Erythroblast (primary cell): Measurements from ENCODE around the gene OR10W1.

Experiments
- GATA1 ChIP-seq: IDR thresholded peaks from 2 replicates; pipeline ENCODE4 v1.6.1; 2011; ENCODE audit warnings: low read depth, mild to moderate bottlenecking, control low read depth, low read length, moderate library complexity
- POLR2A ChIP-seq: IDR thresholded peaks from 2 replicates; pipeline ENCODE4 v1.6.1; 2011; ENCODE audit warnings: mild to moderate bottlenecking, low read length

DNA sequence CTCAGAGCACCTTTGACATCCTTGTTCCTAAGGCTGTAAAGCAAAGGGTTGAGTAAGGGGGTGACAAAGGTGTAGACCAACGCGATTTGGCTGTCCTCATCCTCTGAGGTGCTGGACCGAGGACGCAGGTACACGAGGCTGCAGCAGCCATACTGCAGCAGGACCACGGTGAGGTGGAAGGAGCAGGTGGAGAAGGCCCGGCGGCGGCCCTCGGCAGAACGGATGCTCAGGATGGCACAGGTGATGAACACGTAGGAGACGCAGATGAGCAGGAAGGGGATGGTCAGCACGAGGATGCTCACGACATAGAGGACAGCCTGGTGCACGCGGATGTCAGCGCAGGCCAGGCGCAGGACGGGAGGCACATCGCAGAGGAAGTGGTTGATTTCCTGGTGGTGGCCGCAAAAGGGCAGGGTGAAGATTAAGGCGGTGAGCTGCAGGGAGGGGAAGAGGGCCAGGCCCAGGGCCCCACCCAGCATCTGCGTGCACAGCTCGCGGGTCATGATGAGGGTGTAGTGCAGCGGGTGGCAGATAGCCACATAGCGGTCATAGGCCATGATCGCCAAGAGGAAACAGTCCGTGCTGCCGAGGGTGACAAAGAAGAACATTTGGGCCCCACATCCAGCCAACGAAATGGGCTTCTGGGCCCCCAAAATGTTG is 40.0 kb downstream of the OR10W1 start:
- no peak for TF ChIP-seq POLR2A
- no peak for TF ChIP-seq GATA1
